Measurements from ENCODE around the gene KIF26B. TPM values are rescaled to one million over a fixed set of nuclear protein-coding genes. Genes with fewer than 3 reads are reported as not detected.

KIF26B gene
- polyA plus RNA-seq, 1 donor (not counting 4 experiments of a cell fraction or from before 2014, with no cell fraction given), result 0.58 TPM

DNA sequence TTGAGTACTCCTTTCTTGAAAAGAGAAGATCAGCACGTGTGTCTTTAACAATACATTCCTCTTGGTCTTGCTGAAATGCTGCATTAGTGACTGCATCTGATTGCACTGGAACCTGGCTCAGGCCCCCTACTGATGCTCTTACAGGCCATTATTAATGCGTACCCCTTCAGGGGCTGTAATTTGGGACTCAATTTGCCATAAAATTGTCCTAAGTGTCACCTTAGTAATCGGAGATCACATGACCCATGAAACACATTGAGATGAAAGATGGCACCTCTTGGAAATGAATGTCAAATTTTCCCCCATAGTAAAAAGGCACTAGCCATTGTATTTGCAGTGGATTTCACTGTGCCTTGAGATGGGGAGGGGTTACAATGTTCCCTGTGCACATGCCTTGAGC is 563.3 kb downstream of the KIF26B start:
- dilution Hi-C loops (cut with MboI; ENCODE audit: extremely low pct_ligation_motif_present, low sequenced_read_pairs), result no loop called here
- H2AFZ ChIP-seq (ENCODE audit: control insufficient read depth, low read length), result no peak overlapping the region
- no peak overlapping the region for H3K4me3 ChIP-seq (ENCODE audit: control insufficient read depth in 2 of 3, extremely low read depth in 1 of 3, insufficient read depth in 2 of 3, low read depth in 1 of 3, low read length in 3 of 3)
- DNase-seq (ENCODE audit: low read depth, low spot score) (no peak), FAIRE-seq (no peak)
- no peaks in the 10 kb centered on the region for H3K36me3 ChIP-seq (ENCODE audit: control insufficient read depth in 2 of 2, extremely low read depth in 1 of 2, insufficient read depth in 2 of 2, low read length in 2 of 2)
- H3K4me2 ChIP-seq (ENCODE audit: control insufficient read depth, extremely low read depth, insufficient read depth, low read depth, low read length), result no peak overlapping the region
- no peak overlapping the region for H3K9ac ChIP-seq (ENCODE audit: control insufficient read depth, extremely low read depth, insufficient read depth, low read length)
- no peaks in the 10 kb centered on the region for H3K4me1 ChIP-seq (ENCODE audit: control insufficient read depth, extremely low read depth, insufficient read depth, low read length)
- H3K27me3 ChIP-seq (ENCODE audit: control insufficient read depth, extremely low read depth, insufficient read depth, low read length), result no peaks in the 10 kb centered on the region
- no peaks in the 10 kb centered on the region for H3K79me2 ChIP-seq (ENCODE audit: control insufficient read depth, insufficient read depth, low read length)
- no peaks in the 10 kb centered on the region for H3K9me1 ChIP-seq (ENCODE audit: control insufficient read depth, extremely low read depth, insufficient read depth, low read length)
- H3K27ac ChIP-seq (ENCODE audit: control insufficient read depth, insufficient read depth, low read length), result no peak overlapping the region
- no peaks in the 10 kb centered on the region for H3K9me3 ChIP-seq (ENCODE audit: control insufficient read depth, low read depth, low read length)
- no peak for TF ChIP-seq EZH2 (IDR thresholded peaks at IDR 0.05; ENCODE audit: low read length)
- TF ChIP-seq, protein P1, sequence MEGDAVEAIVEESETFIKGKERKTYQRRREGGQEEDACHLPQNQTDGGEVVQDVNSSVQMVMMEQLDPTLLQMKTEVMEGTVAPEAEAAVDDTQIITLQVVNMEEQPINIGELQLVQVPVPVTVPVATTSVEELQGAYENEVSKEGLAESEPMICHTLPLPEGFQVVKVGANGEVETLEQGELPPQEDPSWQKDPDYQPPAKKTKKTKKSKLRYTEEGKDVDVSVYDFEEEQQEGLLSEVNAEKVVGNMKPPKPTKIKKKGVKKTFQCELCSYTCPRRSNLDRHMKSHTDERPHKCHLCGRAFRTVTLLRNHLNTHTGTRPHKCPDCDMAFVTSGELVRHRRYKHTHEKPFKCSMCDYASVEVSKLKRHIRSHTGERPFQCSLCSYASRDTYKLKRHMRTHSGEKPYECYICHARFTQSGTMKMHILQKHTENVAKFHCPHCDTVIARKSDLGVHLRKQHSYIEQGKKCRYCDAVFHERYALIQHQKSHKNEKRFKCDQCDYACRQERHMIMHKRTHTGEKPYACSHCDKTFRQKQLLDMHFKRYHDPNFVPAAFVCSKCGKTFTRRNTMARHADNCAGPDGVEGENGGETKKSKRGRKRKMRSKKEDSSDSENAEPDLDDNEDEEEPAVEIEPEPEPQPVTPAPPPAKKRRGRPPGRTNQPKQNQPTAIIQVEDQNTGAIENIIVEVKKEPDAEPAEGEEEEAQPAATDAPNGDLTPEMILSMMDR (optimal IDR thresholded peaks at IDR 0.05 in 1 of 3, IDR thresholded peaks at IDR 0.05 in 1 of 3, conservative IDR thresholded peaks at IDR 0.05 in 1 of 3; ENCODE audit: extremely low read depth in 1 of 3, insufficient read depth in 2 of 3, low read length in 3 of 3), result no peak
- no peaks in the 10 kb centered on the region for H4K20me1 ChIP-seq (ENCODE audit: control insufficient read depth, extremely low read depth, insufficient read depth, low read length)

DNA sequence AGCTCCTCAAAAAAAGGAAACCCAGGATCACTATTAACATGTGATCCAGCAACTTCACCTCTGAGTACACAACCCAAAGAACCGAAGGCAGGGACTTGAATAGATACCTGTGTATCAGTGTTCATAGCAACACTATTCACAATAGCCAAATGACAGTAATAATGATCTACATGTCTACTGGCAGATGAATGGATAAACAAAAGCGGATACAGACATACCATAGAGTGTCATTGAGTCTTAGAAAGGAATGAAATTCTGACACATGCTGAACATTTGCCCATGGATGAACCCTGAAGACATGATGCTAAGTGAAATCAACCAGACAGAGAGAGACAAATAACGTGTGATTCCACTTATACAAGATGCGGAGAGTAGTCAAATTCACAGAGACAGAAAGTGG is 564.2 kb downstream of the KIF26B start:
- H2AFZ ChIP-seq (ENCODE audit: control insufficient read depth, low read length), result no peak overlapping the region
- H3K4me1 ChIP-seq (ENCODE audit: control insufficient read depth, extremely low read depth, insufficient read depth, low read length), result no peaks in the 10 kb centered on the region
- H3K9me3 ChIP-seq (ENCODE audit: control insufficient read depth, low read depth, low read length), result no peaks in the 10 kb centered on the region
- H3K9ac ChIP-seq (ENCODE audit: control insufficient read depth, extremely low read depth, insufficient read depth, low read length), result no peak overlapping the region
- no peaks in the 10 kb centered on the region for H3K79me2 ChIP-seq (ENCODE audit: control insufficient read depth, insufficient read depth, low read length)
- no peaks in the 10 kb centered on the region for H3K36me3 ChIP-seq (ENCODE audit: control insufficient read depth in 2 of 2, extremely low read depth in 1 of 2, insufficient read depth in 2 of 2, low read length in 2 of 2)
- dilution Hi-C loops (cut with MboI; ENCODE audit: extremely low pct_ligation_motif_present, low sequenced_read_pairs), result no loop called here
- H4K20me1 ChIP-seq (ENCODE audit: control insufficient read depth, extremely low read depth, insufficient read depth, low read length), result no peaks in the 10 kb centered on the region
- FAIRE-seq, result no peak
- no peaks in the 10 kb centered on the region for H3K9me1 ChIP-seq (ENCODE audit: control insufficient read depth, extremely low read depth, insufficient read depth, low read length)
- DNase-seq (ENCODE audit: low read depth, low spot score), result no peak
- no peak overlapping the region for H3K4me3 ChIP-seq (ENCODE audit: control insufficient read depth in 2 of 3, extremely low read depth in 1 of 3, insufficient read depth in 2 of 3, low read depth in 1 of 3, low read length in 3 of 3)
- H3K27me3 ChIP-seq (ENCODE audit: control insufficient read depth, extremely low read depth, insufficient read depth, low read length), result no peaks in the 10 kb centered on the region
- no peak overlapping the region for H3K27ac ChIP-seq (ENCODE audit: control insufficient read depth, insufficient read depth, low read length)
- no peak for TF ChIP-seq EZH2 (IDR thresholded peaks at IDR 0.05; ENCODE audit: low read length)
- TF ChIP-seq, protein P1 (optimal IDR thresholded peaks at IDR 0.05 in 1 of 3, IDR thresholded peaks at IDR 0.05 in 1 of 3, conservative IDR thresholded peaks at IDR 0.05 in 1 of 3; ENCODE audit: extremely low read depth in 1 of 3, insufficient read depth in 2 of 3, low read length in 3 of 3), result no peak
- H3K4me2 ChIP-seq (ENCODE audit: control insufficient read depth, extremely low read depth, insufficient read depth, low read depth, low read length), result no peak overlapping the region
